ENCODE data around the gene GPRC5A.
"Not testable (repeated sequence)": the region's sequence is repeated elsewhere in the genome, so short reads cannot be mapped to it uniquely, and the experiment has no call there.

GPRC5A gene, protein sequence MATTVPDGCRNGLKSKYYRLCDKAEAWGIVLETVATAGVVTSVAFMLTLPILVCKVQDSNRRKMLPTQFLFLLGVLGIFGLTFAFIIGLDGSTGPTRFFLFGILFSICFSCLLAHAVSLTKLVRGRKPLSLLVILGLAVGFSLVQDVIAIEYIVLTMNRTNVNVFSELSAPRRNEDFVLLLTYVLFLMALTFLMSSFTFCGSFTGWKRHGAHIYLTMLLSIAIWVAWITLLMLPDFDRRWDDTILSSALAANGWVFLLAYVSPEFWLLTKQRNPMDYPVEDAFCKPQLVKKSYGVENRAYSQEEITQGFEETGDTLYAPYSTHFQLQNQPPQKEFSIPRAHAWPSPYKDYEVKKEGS

DNA sequence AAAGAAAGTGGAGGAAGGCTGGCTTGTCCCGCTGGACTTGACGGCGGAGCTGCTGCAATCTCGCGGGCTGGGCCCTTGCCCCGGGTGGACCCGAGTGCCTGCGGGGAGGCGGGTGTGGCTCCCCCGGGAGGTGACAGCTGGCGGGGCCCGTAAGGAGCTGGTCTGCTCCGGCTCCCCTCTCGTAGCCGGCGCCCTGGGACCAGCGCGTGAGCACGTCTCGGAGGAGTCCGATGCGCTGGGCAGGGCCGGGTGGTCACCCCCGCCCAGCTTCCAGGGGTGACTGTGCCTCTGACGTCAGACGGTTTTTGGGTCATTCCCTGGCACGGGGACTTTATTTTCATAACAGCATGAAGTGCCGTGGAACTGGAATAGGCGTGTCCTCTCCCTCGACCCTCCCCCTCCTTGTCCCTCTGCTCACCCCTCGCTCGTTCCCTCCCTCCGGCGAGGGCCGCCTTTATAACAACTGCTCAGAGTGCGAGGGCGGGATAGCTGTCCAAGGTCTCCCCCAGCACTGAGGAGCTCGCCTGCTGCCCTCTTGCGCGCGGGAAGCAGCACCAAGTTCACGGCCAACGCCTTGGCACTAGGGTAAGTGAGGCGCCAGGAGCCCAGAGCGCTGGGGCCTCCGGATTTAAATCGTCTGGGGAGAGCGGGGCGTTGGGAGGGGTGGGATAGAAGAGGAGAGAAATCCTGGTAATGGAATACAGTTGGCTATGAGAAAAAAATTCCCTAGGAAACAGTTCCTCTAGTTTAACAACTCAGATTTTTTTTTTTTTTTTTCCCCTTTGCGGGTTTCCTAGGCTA is at the start of gene GPRC5A:
TSS of gene GPRC5A (plus strand) at position 483 of the 801 bp plus-strand sequence. CDS start 16,688 bp downstream, outside the sequence.
- peak in 3 of 4 experiments; percentile 6 to 21 (median 8) for DNase-seq (ENCODE audit: low read depth in 4 of 4, low spot score in 1 of 4)

DNA sequence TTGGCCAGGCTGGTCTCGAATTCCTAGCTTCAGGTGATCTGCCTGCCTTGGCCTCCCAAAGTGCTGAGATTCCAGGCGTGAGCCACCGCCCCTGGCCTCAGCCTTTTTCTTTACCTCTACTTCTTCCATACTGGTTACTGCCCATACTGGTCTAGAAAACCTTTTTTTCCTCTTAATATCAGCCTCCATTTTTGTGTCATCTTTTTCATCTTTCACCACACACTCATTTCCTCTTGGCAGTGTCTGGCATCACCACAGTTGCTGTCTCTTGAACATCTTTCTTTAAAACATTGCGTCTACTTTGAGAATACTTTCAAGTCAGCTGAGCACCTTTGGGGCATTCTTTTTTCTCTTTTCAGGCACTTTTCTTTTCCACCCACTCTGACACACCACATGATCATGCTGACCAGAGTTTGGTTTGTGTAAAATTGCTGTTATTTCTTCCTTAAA is 45.5 kb upstream of the GPRC5A start:
- DNase-seq (ENCODE audit: low read depth in 4 of 4, low spot score in 1 of 4): no peak

DNA sequence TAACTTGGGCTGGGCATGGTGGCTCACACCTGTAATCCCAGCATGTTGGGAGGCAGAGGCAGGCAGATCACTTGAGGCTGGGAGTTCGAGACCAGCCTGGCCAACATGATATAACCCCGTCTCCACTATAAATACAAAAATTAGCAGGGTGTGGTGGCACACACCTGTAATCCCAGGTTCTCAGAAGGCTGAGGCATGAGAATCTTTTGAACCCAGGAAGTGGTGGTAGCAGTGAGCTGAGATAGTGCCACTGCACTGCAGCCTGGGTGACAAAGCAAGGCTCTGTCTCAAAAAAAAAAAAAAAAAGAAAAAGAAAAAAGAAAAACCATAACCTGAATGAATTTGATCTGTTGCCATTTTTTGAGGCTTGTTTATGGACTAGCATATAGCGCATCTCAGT is 44.6 kb upstream of the GPRC5A start:
- not testable (repeated sequence) for DNase-seq (ENCODE audit: low read depth in 4 of 4, low spot score in 1 of 4)

DNA sequence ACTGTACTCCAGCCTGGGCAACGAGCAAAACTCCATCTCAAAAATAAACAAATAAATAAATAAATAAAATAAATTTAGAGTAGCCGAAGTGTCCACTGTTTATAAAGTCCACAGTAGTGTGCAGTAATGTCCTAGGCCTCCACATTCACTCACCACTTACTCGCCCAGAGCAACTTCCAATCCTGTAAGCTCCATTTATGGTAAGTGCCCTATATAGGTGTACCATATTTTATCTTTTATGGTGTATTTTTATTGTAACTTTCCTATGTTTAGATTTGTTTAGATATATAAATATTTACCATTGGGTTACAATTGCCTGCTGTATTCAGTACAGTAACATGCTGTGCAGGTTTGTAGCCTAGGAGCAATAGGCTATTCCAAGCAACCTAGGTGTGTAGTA is 37.9 kb upstream of the GPRC5A start:
- DNase-seq (ENCODE audit: low read depth in 4 of 4, low spot score in 1 of 4): no peak

DNA sequence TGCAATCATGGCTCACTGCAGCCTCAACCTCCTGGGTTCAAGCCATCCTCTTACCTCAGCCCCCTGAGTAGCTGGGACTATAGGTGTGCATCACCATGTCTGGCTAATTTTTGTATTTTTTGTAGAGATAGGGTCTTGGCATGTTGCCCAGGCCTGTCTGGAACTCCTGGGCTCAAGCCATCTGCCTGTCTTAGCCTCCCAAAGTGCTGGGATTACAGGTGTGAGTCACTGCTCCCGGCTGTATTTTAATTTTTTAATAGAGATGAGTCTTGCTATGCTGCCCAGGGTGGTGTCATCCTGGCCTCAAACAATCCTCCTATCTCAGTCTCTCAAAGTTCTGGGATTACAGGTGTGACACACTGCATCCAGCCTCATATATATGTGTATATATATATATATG is 31.7 kb upstream of the GPRC5A start:
- DNase-seq (ENCODE audit: low read depth in 4 of 4, low spot score in 1 of 4): no peak

DNA sequence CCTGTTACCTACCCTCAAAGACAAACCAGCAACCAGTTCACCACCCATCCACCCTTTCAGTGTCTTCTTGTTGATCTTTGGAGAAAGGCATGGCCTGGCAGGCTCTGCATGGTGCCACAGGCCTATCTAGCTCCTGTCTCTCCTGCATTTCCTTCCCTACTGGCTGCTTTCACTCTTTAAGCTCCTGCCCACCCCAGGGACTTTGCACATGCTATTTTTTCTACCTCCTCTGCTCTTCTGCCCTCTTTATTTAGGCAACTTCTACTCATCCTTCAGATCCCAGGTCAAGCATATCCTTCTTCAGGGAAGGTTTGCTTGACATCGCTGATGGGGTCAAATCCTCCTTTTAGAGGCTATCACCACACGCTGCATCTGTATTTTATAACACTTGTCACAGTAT is 27.1 kb upstream of the GPRC5A start:
- DNase-seq (ENCODE audit: low read depth in 4 of 4, low spot score in 1 of 4): no peak

DNA sequence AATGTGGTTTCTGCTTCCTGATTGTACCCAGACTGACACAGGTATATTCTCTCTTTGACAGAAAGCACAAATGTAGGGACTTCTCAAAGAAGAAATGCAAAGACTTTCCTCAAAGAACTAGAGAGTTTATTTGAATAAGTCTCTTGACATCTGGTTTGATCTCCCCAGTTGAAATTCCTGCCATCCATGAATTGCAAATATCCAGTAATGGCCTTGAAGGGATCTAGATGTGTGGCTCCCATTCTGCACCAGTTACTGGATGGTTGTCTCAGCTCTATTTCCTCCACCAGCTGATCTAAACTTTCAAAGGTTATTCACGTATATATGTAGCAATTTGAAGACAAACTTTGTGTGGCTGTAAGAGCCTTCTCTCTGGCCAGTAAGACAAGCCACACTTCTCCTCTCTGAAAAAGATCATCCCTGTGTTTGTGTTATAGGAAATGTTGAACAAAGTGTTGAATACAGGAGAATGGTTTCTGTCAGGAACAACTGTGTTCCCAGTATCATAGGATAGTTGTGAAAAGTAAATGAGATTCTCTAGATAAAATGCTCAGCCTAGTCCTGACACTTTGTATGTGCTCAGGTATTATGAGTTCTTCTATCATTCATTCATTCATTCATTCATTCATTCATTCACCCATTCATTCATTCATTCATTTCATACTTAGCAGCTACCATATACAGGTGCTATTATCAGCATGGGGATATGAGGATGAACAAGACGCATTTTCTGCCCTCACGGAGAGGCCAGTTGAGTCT is 22.7 kb upstream of the GPRC5A start:
- DNase-seq (ENCODE audit: low read depth in 4 of 4, low spot score in 1 of 4): no peak

DNA sequence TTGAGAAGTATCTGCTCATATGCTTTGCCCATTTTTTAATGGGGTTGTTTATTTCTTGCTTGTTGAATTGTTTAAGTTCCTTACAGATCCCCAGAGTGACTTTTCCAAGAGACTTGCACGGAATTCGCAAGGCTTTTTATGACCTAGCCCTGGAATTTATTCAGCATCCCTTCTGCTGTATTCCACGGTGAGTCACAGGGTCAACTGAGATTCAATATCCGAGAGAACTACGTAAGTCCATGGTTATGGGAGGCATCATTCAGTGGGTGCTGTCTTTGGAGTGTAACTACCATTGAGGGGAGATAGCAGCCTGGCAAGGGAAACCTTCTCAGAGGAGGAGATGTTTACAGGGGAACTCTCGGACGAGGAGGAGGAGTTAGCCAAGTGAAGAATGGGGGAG is 20.9 kb upstream of the GPRC5A start:
- DNase-seq (ENCODE audit: low read depth in 4 of 4, low spot score in 1 of 4): no peak

DNA sequence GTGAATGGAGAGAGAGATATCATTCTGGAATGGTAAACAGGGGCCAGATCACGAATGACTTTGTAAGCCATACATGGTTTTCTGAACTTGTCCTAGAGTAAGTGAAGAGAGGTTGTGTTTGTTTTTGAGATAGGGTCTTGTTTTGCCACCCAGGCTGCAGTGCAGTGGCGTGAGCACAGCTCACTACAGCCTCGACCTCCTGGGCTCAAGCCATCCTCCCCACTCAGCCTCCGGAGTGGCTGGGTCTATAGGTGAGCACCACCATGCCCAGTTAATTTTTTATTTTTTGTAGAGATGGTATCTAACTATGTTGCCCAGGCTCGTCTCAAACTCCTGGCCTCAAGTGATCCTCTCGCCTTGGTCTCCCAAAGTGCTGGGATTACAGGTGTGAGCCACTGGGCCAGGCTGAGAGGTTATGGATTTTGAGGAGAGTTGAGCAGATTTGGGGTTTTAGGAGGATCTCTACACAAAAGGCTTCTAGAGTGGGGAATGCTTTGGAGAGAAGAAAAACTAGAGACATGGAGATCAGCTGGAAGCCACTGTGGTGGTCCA is 19.7 kb upstream of the GPRC5A start:
- no peak for DNase-seq (ENCODE audit: low read depth in 4 of 4, low spot score in 1 of 4)

DNA sequence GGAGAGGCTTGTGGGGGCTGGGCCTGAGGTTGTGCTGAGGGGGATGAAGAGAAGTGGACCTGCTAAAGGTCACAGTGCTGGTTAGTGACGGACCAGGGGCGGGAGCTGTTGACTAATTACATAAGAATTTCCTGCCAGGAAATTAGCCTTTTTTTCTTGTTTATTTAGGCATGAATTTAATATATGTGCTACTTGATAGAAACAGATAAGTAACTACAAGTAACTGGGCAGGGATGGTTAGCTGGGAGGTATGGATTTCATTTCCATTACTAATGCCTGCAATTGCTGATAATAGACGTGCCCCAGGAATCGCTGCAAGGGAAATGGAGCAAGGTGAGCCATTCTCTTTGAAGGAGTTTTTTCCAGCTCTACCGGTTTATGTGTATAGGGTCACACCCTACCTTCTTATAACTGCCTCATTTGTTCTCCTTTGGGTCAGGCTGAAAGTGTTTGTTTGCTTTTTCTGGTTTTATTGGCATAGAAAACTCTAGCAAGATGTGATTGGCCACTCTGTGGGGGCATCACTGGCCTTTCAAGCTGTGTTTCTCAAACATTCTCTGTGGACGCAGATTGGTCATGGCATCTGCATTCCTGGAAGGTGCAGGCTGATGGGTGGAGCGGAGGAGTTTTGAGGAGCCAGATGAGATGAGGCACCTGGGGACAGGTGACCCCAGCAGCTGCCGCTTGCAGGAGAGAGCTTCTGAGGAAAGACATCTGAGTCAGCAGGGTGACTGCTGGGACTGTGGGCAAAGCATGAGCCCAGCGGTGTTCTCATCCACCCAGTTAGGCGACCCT is 19.0 kb upstream of the GPRC5A start:
- DNase-seq (ENCODE audit: low read depth in 4 of 4, low spot score in 1 of 4): no peak

DNA sequence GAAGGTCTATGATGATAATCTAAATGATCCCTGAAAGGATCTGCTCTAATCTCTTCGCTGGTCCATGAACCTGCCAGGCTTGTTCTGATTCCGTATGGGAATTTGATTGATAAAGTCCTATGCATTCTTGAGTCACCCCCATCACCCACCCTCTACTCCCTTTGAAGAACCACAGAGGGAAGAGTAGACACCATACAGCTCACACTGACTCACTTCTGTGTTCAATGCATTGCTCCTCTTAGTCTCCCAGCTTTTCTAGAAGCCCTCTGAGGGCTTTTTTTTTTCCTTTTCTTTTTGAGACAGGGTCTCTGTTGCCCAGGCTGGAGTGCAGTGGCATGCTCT is 18.5 kb upstream of the GPRC5A start:
- DNase-seq (ENCODE audit: low read depth in 4 of 4, low spot score in 1 of 4): no peak

DNA sequence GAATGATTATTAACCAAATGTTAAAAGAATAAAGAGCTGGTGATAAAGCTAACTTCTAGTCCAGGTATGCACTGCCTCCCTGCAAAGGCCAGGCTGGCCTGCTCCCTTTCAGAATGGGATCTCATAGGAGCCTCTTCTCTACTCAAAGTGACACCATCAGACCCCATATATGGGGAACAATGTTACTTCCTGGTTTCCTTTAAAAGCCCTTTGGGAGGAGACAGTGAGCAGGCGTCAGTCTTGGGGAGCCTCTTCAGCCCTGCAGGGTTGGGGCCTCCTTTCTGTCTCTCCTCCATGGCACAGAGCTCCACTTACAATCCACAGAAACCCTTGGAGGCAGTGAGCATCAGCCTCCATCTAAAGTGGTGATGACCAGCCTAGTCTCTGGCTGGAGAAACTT is 17.3 kb upstream of the GPRC5A start:
- no peak for DNase-seq (ENCODE audit: low read depth in 4 of 4, low spot score in 1 of 4)

DNA sequence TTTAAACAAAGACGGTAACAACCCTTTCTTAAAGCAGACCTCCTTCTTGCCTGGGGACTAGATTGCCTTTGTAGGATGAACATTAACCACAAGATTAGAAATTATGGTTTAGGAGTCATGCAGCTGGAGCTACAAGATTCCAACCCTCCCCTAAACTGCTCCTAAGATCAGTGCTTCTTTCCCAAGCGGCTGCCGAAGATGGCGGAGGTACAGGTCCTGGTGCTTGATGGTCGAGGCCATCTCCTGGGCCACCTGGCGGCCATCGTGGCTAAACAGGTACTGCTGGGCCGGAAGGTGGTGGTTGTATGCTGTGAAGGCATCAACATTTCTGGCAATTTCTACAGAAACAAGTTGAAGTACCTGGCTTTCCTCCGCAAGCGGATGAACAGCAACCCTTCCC is 16.1 kb upstream of the GPRC5A start:
- not testable (repeated sequence) for DNase-seq (ENCODE audit: low read depth in 4 of 4, low spot score in 1 of 4)

DNA sequence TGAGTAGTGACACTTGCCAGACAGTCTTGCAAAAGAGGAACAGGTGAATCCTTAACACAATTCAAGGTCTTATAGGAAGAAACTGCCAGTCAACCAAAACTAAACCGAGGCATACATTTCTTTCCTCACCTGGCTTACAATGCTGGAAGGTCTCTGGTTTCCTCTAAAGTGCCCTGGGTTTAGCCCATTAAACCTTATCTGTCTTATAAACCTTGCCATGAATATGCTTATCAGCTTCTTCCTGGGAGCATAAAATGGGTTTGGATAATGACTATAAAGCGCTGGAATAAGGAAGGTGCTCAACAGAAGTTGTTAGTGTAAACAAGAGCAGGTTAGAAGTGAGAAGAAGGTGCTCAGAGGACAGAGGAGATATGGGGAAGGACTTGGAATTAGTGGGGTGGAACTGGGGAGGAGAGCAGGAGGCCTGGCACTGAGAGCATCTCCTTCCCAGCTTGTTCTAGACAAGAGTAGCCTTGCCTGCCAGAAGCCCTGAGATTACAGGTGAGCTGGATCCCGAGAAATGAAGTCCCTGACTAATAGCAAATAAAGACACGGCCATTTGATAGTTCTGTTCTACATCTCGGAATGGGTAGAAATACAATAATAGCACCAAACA is 14.1 kb upstream of the GPRC5A start:
- no peak for DNase-seq (ENCODE audit: low read depth in 4 of 4, low spot score in 1 of 4)

DNA sequence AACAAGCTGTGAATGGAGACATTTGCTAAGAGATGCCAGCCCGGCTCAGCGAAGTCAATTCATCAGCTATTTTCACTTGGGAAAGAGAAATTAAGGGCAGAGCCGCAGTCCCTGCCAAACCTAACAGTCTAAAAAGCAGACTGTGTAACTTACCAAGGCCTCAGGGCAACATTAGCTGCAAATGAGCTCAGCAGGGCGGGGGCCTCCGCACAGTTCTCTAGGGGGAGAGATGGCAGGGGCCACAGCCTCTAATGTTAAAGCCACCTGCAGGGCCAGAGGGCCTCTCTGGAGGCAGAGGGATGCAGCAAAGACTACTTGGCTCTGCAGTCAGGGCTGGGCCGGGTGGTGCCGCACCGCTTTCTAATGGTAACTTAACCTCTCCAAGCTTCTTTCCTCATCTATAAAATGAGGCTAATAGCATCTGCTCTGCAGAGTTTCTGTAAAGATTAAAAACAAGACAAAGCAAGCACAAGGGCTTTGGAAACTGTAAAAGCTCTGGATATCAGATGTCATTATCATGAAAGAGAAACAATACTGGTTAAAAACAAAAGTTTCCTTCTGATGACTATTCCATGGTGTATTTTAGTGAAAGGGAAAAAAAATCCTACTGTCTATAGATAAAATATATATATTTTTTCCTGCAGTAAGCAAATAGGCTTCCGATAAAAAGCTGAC is 13.4 kb upstream of the GPRC5A start:
- no peak for DNase-seq (ENCODE audit: low read depth in 4 of 4, low spot score in 1 of 4)

DNA sequence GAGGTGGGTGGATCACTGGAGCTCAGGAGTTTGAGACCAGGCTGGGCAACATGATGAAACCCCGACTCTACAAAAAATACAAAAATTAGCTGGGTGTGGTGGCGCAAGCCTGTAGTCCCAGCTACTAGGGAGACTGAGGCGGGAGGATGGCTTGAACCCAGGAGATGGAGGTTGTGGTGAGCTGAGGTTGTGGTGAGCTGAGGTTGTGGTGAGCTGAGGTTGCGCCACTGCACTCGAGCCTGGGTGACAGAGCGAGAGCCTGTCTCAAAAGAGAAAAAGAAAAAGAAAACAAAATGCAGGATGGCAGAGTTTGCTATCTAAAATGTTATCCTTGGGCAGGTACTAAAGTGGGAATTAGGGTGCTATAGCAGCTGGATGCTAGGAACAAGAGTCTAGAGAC is 10.8 kb upstream of the GPRC5A start:
- DNase-seq (ENCODE audit: low read depth in 4 of 4, low spot score in 1 of 4): no peak

DNA sequence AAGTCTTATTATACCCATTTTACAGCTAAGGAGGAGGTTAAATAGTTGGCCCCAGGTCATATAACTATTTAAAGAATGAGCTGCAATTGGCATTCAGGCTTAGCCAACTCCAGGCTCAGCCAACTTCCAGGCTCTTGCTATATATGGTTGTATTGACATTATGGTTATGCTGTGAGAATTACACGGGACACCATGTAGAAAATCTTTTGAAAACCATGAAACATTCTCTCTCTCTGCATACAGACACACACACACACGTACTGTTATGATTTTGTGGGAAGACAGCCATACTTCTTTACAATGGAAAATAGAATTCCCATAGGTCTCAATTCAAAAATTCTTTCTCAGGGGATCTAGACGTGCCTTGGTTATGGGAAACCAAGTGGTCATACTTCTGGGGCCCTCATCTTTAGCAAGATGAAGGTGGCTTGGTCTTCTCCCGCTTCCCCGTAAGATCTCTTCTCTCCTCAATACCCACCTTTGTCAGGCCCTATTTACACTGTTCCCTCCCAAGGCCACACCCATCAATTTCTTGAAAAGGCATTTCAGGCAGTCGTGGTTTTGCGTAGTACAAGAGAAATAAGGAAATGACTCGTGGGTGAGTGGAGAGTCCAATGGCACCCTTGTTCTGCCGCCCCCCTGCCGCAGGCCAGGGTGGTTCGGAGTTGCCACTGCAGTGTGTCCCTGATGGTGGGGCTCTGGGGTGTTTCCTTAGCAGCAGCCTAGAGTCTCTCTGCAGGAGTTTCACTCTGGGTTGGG is 10.0 kb upstream of the GPRC5A start:
- no peak for DNase-seq (ENCODE audit: low read depth in 4 of 4, low spot score in 1 of 4)

DNA sequence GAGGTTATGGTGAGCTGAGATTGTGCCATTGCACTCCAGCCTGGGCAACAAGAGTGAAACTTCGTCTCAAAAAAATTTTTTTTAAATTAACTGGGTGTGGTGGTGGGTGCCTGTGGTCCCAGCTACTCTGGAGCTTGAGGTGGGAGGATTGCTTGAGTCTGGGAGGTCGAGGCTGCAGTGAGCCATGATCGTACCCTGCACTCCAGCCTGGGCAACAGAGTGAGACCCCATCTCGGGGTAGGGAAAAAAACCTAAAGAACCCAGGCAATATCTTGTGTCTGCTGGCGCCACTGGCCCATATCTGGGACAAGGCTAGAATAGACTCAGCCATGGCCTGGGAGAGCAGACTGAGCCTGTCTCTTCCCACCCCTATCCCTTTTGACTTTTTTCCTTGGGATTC is 9.1 kb upstream of the GPRC5A start:
- no peak for DNase-seq (ENCODE audit: low read depth in 4 of 4, low spot score in 1 of 4)
